GM21360 (cell line): ENCODE data around the gene TM9SF3.
"Not testable (repeated sequence)": the region's sequence is repeated elsewhere in the genome, so short reads cannot be mapped to it uniquely, and the experiment has no call there.

Source experiments
- ATAC-seq: cut with Tn5 transposase; IDR thresholded peaks from one replicate; pipeline ENCODE4 v1.9.1; 2021; ENCODE audit warnings: mild to moderate bottlenecking, moderate library complexity; ENCODE audit not compliant: unreplicated experiment

Gene TM9SF3

GRCh38 chr10:96570983-96571964 lies 15.5 kb downstream of the TM9SF3 start:
- no peak for ATAC-seq

- ATAC-seq = no peak
Observed at GRCh38 chr10:96570511-96570910, 16.3 kb downstream of the TM9SF3 start.

GRCh38 chr10:96568402-96568801 lies 18.4 kb downstream of the TM9SF3 start:
- ATAC-seq = no peak

GRCh38 chr10:96565774-96566173 lies 21.0 kb downstream of the TM9SF3 start:
- ATAC-seq = no peak

- ATAC-seq = no peak
Observed at GRCh38 chr10:96560966-96561887, 25.6 kb downstream of the TM9SF3 start.

- ATAC-seq = no peak
Observed at GRCh38 chr10:96560489-96560888, 26.3 kb downstream of the TM9SF3 start.

GRCh38 chr10:96556003-96556402 lies 30.8 kb downstream of the TM9SF3 start:
- ATAC-seq = no peak

- no peak for ATAC-seq
Observed at GRCh38 chr10:96555330-96555729, 31.5 kb downstream of the TM9SF3 start.

- no peak for ATAC-seq
Observed at GRCh38 chr10:96548589-96548988, 38.2 kb downstream of the TM9SF3 start.

- ATAC-seq = not testable (repeated sequence)
Observed at GRCh38 chr10:96545558-96545957, 41.3 kb downstream of the TM9SF3 start.

GRCh38 chr10:96541921-96542320 lies 44.9 kb downstream of the TM9SF3 start:
- no peak for ATAC-seq

GRCh38 chr10:96540240-96540639 lies 46.6 kb downstream of the TM9SF3 start:
- ATAC-seq = no peak

- ATAC-seq = no peak
Observed at GRCh38 chr10:96538683-96539082, 48.1 kb downstream of the TM9SF3 start.

- no peak for ATAC-seq
Observed at GRCh38 chr10:96536129-96536528, 50.7 kb downstream of the TM9SF3 start.

GRCh38 chr10:96532523-96532922 lies 54.3 kb downstream of the TM9SF3 start:
- no peak for ATAC-seq

GRCh38 chr10:96529634-96530279 lies 57.1 kb downstream of the TM9SF3 start:
- no peak for ATAC-seq

- no peak for ATAC-seq
Observed at GRCh38 chr10:96524741-96525140, 62.1 kb downstream of the TM9SF3 start.

- ATAC-seq = no peak
Observed at GRCh38 chr10:96517284-96517683, 69.5 kb downstream of the TM9SF3 start.

GRCh38 chr10:96516337-96516736 lies 70.5 kb downstream of the TM9SF3 start:
- ATAC-seq = no peak

GRCh38 chr10:96513698-96514561 lies 72.9 kb downstream of the TM9SF3 start, which contains the start of gene TLL2:
Gene TLL2 (minus strand): TSS chr10:96513926. CDS start chr10:96513685, 241 bp downstream.
- ATAC-seq = peak; percentile 65
